K562 (cell line): ENCODE data around the gene CERS2. TPM values are rescaled to one million over a fixed set of nuclear protein-coding genes. Genes with fewer than 3 reads are reported as not detected.

Source experiments
- CBX2 ChIP-seq: fragments of 200-600 bp; sonication (generic); IDR thresholded peaks from one replicate; pipeline ENCODE4 v1.6.1; 2012; ENCODE audit warnings: mild to moderate bottlenecking, low read length, inconsistent platforms; ENCODE audit not compliant: insufficient read depth, poor library complexity, severe bottlenecking
- COPS2 ChIP-seq: fragments of 450-650 bp; conservative IDR thresholded peaks from 2 replicates; pipeline ENCODE4 v1.6.1; 2016; ENCODE audit warnings: mild to moderate bottlenecking, moderate library complexity
- FIP1L1 ChIP-seq: fragments of 200-400 bp; formaldehyde crosslinking; IDR thresholded peaks from 2 replicates; pipeline ENCODE4 v1.6.1; 2018; ENCODE audit warnings: mild to moderate bottlenecking, low read depth, low read length; ENCODE audit not compliant: poor library complexity, severe bottlenecking
- FOXK1 ChIP-seq: sonication (generic); formaldehyde crosslinking; IDR thresholded peaks from 2 replicates; pipeline ENCODE4 v1.8.0; 2022; ENCODE audit warnings: missing genetic modification reagents, mild to moderate bottlenecking, borderline replicate concordance
- MYBL2 ChIP-seq, 2 experiments: fragments of 450-650 bp in 1 of 2; sonication (generic) in 1 of 2; formaldehyde crosslinking in 1 of 2; IDR thresholded peaks; 2 replicates each; pipeline versions ENCODE4 v1.6.1 to v1.8.1; 2017 to 2022; ENCODE audit warnings: borderline replicate concordance in 1 of 2, inconsistent platforms in 1 of 2, low read depth in 1 of 2, mild to moderate bottlenecking in 1 of 2, missing genetic modification reagents in 1 of 2, moderate library complexity in 1 of 2
- NEUROD1 ChIP-seq: fragments of 150-350 bp; IDR thresholded peaks from 2 replicates; pipeline ENCODE4 v1.6.1; 2014; ENCODE audit warnings: borderline replicate concordance, low read length, low read depth; ENCODE audit not compliant: partially characterized antibody
- NFE2 ChIP-seq: IDR thresholded peaks from 2 replicates; pipeline ENCODE4 v1.6.1; 2014; ENCODE audit warnings: antibody characterized with exemption, low read depth
- NFYB ChIP-seq: IDR thresholded peaks from 2 replicates; pipeline ENCODE4 v1.6.1; 2011; ENCODE audit warnings: mild to moderate bottlenecking, moderate library complexity; ENCODE audit not compliant: insufficient read length; ENCODE audit errors: extremely low read depth
- NRF1 ChIP-seq, 2 experiments: fragments of 450-650 bp; IDR thresholded peaks in 1 of 2; conservative IDR thresholded peaks in 1 of 2; 2 replicates each; pipeline ENCODE4 v1.6.1; 2014; ENCODE audit warnings: mild to moderate bottlenecking in 2 of 2
- PTBP1 ChIP-seq: fragments of 200-400 bp; formaldehyde crosslinking; IDR thresholded peaks from 2 replicates; pipeline ENCODE4 v1.6.1; 2017; ENCODE audit warnings: low read depth, low read length
- RNF2 ChIP-seq: sonication (generic); IDR thresholded peaks from 2 replicates; pipeline ENCODE4 v1.6.1; 2016
- TAF1 ChIP-seq: IDR thresholded peaks from 2 replicates; pipeline ENCODE4 v1.6.1; 2011; ENCODE audit warnings: mild to moderate bottlenecking, low read length, moderate library complexity; ENCODE audit not compliant: insufficient read depth, control insufficient read depth, severe bottlenecking; ENCODE audit errors: extremely low read depth
- TAF9B ChIP-seq: fragments of 450-650 bp; IDR thresholded peaks from 2 replicates; pipeline ENCODE4 v1.6.1; 2018; ENCODE audit warnings: mild to moderate bottlenecking; ENCODE audit not compliant: partially characterized antibody
- TEAD4 ChIP-seq, 2 experiments: sonication (generic) in 1 of 2; formaldehyde crosslinking in 1 of 2; IDR thresholded peaks; 2 replicates each; pipeline versions ENCODE4 v1.6.1 to v1.8.0; 2012 to 2022; ENCODE audit warnings: borderline replicate concordance in 1 of 2, inconsistent platforms in 1 of 2, low read length in 1 of 2, mild to moderate bottlenecking in 1 of 2, missing genetic modification reagents in 1 of 2
- ZFX ChIP-seq: sonication (generic); formaldehyde crosslinking; IDR thresholded peaks from 2 replicates; pipeline ENCODE4 v1.8.0; 2022; ENCODE audit warnings: mild to moderate bottlenecking, missing genetic modification reagents, moderate library complexity
- ZNF146 ChIP-seq: IDR thresholded peaks from one replicate; pipeline ENCODE4 v1.6.1; 2018; ENCODE audit warnings: missing compliant biosample characterization; ENCODE audit not compliant: unreplicated experiment
- ZNF232 ChIP-seq: sonication (generic); formaldehyde crosslinking; IDR thresholded peaks from 2 replicates; pipeline ENCODE4 v1.8.0; 2022; ENCODE audit warnings: mild to moderate bottlenecking, missing genetic modification reagents
- ZNF778 ChIP-seq: fragments of 450-650 bp; formaldehyde crosslinking; IDR thresholded peaks from 2 replicates; pipeline ENCODE4 v1.4.0; 2020; ENCODE audit warnings: mild to moderate bottlenecking, moderate library complexity
- polyA plus RNA-seq, 8 experiments: library from polyadenylated mRNA; depleted of rRNA in 4 of 8; stranded (reverse) in 5 of 8; unstranded in 3 of 8; fragments of >200 nt; fragmentation: Nextera tagmentation in 2 of 8; fragmentation: Illumina TruSeq in 1 of 8; extraction: Ambion mirVana in 2 of 8; extraction: Trizol in 1 of 8; gene quantifications; 2 replicates each; pipeline versions ENCODE4 v1.2.1 to v1.2.3, GENCODE V29; 2011 to 2014; ENCODE audit warnings: inconsistent platforms in 1 of 8, missing spikeins in 1 of 8
- total RNA-seq, 7 experiments: library from RNA; depleted of rRNA in 6 of 7; stranded (reverse); fragments of >200 nt in 6 of 7; fragmentation: Illumina TruSeq in 2 of 7; extraction: Trizol in 2 of 7; gene quantifications; 2 replicates each; pipeline versions ENCODE4 v1.2.1 to v1.2.3, GENCODE V29; 2011 to 2021; ENCODE audit warnings: low replicate concordance in 1 of 7
- TF ChIP-seq, protein P1 (sequence below): sonication (generic); formaldehyde crosslinking; IDR thresholded peaks from 2 replicates; pipeline ENCODE4 v1.5.0; 2020; ENCODE audit warnings: missing genetic modification reagents
- TF ChIP-seq, protein P2 (sequence below): sonication (generic); formaldehyde crosslinking; IDR thresholded peaks from 2 replicates; pipeline ENCODE4 v1.9.0; 2022; ENCODE audit warnings: mild to moderate bottlenecking, missing genetic modification reagents
- TF ChIP-seq, protein P3 (sequence below): fragments of 450-650 bp; IDR thresholded peaks from 2 replicates; pipeline ENCODE4 v1.6.1; 2018; ENCODE audit warnings: mild to moderate bottlenecking, low read depth; ENCODE audit not compliant: partially characterized antibody
- TF ChIP-seq, protein P4 (sequence below): fragments of 250-450 bp; sonication (Bioruptor Pico); IDR thresholded peaks from 2 replicates; pipeline ENCODE4 v1.5.1; 2021; ENCODE audit warnings: mild to moderate bottlenecking

CERS2 gene
- total and polyA plus RNA-seq, 9 of the 15 experiments (the other 6 are each of a cell fraction or from before 2014, with no cell fraction given): 23.4 to 295 (median 132) TPM

DNA sequence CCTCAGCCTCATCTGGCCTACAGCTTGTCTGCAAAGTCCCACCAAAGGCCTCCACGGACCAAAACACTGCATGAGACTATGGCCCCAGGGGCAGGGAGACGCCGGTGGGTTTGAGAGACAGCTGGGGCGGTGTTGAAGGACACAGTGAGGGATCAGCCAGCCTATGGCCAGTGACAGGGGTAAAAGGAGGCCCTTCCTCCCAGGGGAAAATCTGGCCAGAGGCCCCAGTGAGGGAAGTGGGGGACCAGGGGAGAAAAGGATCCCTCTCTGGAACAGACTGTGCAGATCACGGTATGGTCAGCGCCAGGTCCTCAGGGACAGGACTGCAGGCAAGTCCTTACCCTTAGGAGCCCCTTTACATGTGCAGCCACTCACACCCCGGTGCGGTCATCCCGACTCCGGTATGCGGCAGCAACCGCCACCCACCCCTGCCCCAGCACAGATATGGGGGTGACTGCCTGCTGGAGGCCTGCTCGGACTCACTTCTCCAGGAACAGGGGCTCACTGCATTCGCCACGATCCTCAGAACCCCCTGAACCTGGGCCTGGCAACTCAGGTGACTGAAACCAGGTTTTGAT, 1.3 kb downstream of the CERS2 start (continued):
- TF ChIP-seq MYBL2 (IDR thresholded peaks at IDR 0.05; ENCODE audit: low read depth) (no peak), MYBL2 (CRISPR knock-in tag; IDR thresholded peaks at IDR 0.05; ENCODE audit: borderline replicate concordance) (no peak), TAF1 (peak; percentile 22), ZNF146 (CRISPR knock-in tag) (no peak), NRF1 (conservative IDR thresholded peaks at IDR 0.05 in 1 of 2, IDR thresholded peaks at IDR 0.05 in 1 of 2) (0 out of 4 replicates have a peak, but pooled peaks of 1 of the 2 experiments have one; percentile 8), PTBP1 (no peak), RNF2 (no peak), ZNF232 (0 out of 2 replicates have a peak, but pooled peaks have one; percentile 56), COPS2 (no peak), ZFX (peak; percentile 53), FOXK1 (CRISPR knock-in tag) (no peak), NEUROD1 (no peak), TAF9B (no peak), NFYB (no peak), CBX2 (no peak), ZNF778 (CRISPR knock-in tag) (no peak), FIP1L1 (no peak), NFE2 (no peak), TEAD4 (IDR thresholded peaks at IDR 0.05; ENCODE audit: low read length) (peak; percentile 27; the same call in 1 of the 2 replicates), TEAD4 (CRISPR knock-in tag; IDR thresholded peaks at IDR 0.05; ENCODE audit: borderline replicate concordance) (no peak)
- TF ChIP-seq, protein P1, sequence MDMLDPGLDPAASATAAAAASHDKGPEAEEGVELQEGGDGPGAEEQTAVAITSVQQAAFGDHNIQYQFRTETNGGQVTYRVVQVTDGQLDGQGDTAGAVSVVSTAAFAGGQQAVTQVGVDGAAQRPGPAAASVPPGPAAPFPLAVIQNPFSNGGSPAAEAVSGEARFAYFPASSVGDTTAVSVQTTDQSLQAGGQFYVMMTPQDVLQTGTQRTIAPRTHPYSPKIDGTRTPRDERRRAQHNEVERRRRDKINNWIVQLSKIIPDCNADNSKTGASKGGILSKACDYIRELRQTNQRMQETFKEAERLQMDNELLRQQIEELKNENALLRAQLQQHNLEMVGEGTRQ (CRISPR knock-in tag): no peak
- TF ChIP-seq, protein P2, sequence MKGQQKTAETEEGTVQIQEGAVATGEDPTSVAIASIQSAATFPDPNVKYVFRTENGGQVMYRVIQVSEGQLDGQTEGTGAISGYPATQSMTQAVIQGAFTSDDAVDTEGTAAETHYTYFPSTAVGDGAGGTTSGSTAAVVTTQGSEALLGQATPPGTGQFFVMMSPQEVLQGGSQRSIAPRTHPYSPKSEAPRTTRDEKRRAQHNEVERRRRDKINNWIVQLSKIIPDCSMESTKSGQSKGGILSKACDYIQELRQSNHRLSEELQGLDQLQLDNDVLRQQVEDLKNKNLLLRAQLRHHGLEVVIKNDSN (CRISPR knock-in tag): no peak
- TF ChIP-seq, protein P3, sequence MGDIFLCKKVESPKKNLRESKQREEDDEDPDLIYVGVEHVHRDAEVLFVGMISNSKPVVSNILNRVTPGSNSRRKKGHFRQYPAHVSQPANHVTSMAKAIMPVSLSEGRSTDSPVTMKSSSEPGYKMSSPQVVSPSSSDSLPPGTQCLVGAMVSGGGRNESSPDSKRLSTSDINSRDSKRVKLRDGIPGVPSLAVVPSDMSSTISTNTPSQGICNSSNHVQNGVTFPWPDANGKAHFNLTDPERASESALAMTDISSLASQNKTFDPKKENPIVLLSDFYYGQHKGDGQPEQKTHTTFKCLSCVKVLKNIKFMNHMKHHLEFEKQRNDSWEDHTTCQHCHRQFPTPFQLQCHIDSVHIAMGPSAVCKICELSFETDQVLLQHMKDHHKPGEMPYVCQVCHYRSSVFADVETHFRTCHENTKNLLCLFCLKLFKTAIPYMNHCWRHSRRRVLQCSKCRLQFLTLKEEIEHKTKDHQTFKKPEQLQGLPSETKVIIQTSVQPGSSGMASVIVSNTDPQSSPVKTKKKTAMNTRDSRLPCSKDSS: no peak
- TF ChIP-seq, protein P4, sequence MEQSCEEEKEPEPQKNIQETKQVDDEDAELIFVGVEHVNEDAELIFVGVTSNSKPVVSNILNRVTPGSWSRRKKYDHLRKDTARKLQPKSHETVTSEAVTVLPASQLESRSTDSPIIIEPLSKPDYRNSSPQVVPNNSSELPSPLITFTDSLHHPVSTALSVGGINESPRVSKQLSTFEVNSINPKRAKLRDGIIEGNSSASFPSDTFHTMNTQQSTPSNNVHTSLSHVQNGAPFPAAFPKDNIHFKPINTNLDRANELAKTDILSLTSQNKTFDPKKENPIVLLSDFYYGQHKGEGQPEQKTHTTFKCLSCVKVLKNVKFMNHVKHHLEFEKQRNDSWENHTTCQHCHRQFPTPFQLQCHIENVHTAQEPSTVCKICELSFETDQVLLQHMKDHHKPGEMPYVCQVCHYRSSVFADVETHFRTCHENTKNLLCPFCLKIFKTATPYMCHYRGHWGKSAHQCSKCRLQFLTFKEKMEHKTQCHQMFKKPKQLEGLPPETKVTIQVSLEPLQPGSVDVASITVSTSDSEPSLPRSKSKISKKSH: no peak
